NT2/D1 (cell line): ENCODE measurements around the gene BRICD5.
"Not testable (repeated sequence)": the region's sequence is repeated elsewhere in the genome, so short reads cannot be mapped to it uniquely, and the experiment has no call there.

Source experiments
- SUZ12 ChIP-seq: IDR thresholded peaks from 2 replicates; pipeline ENCODE4 v1.6.1; 2011; ENCODE audit not compliant: insufficient read length, insufficient read depth; ENCODE audit errors: extremely low read depth
- YY1 ChIP-seq: IDR thresholded peaks from 2 replicates; pipeline ENCODE4 v1.6.1; 2011; ENCODE audit not compliant: insufficient read length, insufficient read depth

DNA sequence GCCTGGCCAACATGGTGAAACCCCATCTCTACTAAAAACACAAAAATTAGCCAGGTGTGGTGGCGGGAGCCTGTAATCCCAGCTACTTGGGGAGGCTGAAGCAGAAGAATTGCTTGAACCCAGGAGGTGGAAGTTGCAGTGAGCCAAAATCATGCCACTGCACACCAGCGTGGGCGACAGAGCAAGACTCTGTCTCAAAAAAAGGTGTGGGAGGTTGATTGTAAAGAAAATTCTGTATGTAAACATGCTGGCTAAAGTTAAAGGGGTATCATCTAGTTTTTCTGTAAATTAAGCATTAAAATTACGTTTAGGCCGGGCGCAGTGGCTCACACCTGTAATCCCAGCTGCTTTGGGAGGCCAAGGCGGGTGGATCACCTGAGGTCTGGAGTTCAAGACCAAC is 47.9 kb upstream of the BRICD5 start:
- TF ChIP-seq SUZ12, YY1: not testable (repeated sequence)
